SK-N-SH treated with all-trans-retinoic acid at 6 μM for 48 hours (cell line): ENCODE measurements around the gene CD274.

Experiments used
- ATAC-seq: fragments of 200-7000 bp; cut with Tn5 transposase; 3 replicates; pipeline ENCODE4 v1.9.1; 2020; ENCODE audit warnings: mild to moderate bottlenecking, moderate library complexity
- ARNTL ChIP-seq: fragments of 450-650 bp; formaldehyde crosslinking; IDR thresholded peaks from 2 replicates; pipeline ENCODE4 v1.5.0; 2020; ENCODE audit warnings: low read depth, mild to moderate bottlenecking, moderate library complexity, borderline replicate concordance
- BACH2 ChIP-seq: fragments of 250-450 bp; sonication (Bioruptor Pico); IDR thresholded peaks from 2 replicates; pipeline ENCODE4 v1.9.0; 2021; ENCODE audit warnings: mild to moderate bottlenecking, borderline replicate concordance
- CSDC2 ChIP-seq: fragments of 250-450 bp; sonication (Bioruptor Pico); IDR thresholded peaks from 2 replicates; pipeline ENCODE4 v1.5.0; 2020; ENCODE audit warnings: mild to moderate bottlenecking, moderate library complexity
- ESRRG ChIP-seq: fragments of 250-450 bp; sonication (Bioruptor Pico); IDR thresholded peaks from 2 replicates; pipeline ENCODE4 v1.6.1; 2021; ENCODE audit warnings: mild to moderate bottlenecking
- GLIS3 ChIP-seq: fragments of 250-450 bp; sonication (Bioruptor Pico); IDR thresholded peaks from 2 replicates; pipeline ENCODE4 v1.5.0; 2020; ENCODE audit warnings: mild to moderate bottlenecking, moderate library complexity
- OSR1 ChIP-seq: fragments of 250-450 bp; sonication (Bioruptor Pico); IDR thresholded peaks from 2 replicates; pipeline ENCODE4 v1.8.0; 2022; ENCODE audit warnings: moderate library complexity, mild to moderate bottlenecking, inconsistent platforms
- PPARA ChIP-seq: fragments of 250-450 bp; sonication (Bioruptor Pico); IDR thresholded peaks from 2 replicates; pipeline ENCODE4 v1.5.0; 2020; ENCODE audit warnings: mild to moderate bottlenecking, borderline replicate concordance
- RARB ChIP-seq: fragments of 250-450 bp; sonication (Bioruptor Pico); IDR thresholded peaks from 2 replicates; pipeline ENCODE4 v1.8.0; 2021; ENCODE audit warnings: mild to moderate bottlenecking, moderate library complexity
- SNAI2 ChIP-seq: fragments of 250-450 bp; sonication (Bioruptor Pico); IDR thresholded peaks from 2 replicates; pipeline ENCODE4 v1.5.0; 2020; ENCODE audit warnings: mild to moderate bottlenecking, moderate library complexity
- TOX ChIP-seq: fragments of 250-450 bp; sonication (Bioruptor Pico); IDR thresholded peaks from 2 replicates; pipeline ENCODE4 v1.8.0; 2021; ENCODE audit warnings: mild to moderate bottlenecking, moderate library complexity, borderline replicate concordance
- ZC3H10 ChIP-seq: fragments of 250-450 bp; sonication (Bioruptor Pico); IDR thresholded peaks from 2 replicates; pipeline ENCODE4 v1.5.1; 2021; ENCODE audit warnings: mild to moderate bottlenecking, moderate library complexity
- ZFP3 ChIP-seq: fragments of 250-450 bp; sonication (Bioruptor Pico); IDR thresholded peaks from 2 replicates; pipeline ENCODE4 v1.5.0; 2020; ENCODE audit warnings: mild to moderate bottlenecking, moderate library complexity
- ZFP30 ChIP-seq: fragments of 450-650 bp; formaldehyde crosslinking; IDR thresholded peaks from 2 replicates; pipeline ENCODE4 v1.5.0; 2022; ENCODE audit warnings: mild to moderate bottlenecking, moderate library complexity
- ZNF565 ChIP-seq: fragments of 450-650 bp; formaldehyde crosslinking; conservative IDR thresholded peaks from 2 replicates; pipeline ENCODE4 v1.5.0; 2020; ENCODE audit warnings: low read depth, mild to moderate bottlenecking, moderate library complexity
- ZNF70 ChIP-seq: fragments of 450-650 bp; formaldehyde crosslinking; IDR thresholded peaks from 2 replicates; pipeline ENCODE4 v1.5.0; 2020; ENCODE audit warnings: mild to moderate bottlenecking, moderate library complexity
- ZNF8 ChIP-seq: fragments of 450-650 bp; formaldehyde crosslinking; IDR thresholded peaks from 2 replicates; pipeline ENCODE4 v1.5.0; 2020; ENCODE audit warnings: mild to moderate bottlenecking, moderate library complexity
- TF ChIP-seq, protein P1 (sequence below): fragments of 250-450 bp; sonication (Bioruptor Pico); IDR thresholded peaks from 2 replicates; pipeline ENCODE4 v1.5.1; 2021; ENCODE audit warnings: mild to moderate bottlenecking, moderate library complexity
- TF ChIP-seq, protein P2 (sequence below): fragments of 250-450 bp; sonication (Bioruptor Pico); IDR thresholded peaks from 2 replicates; pipeline ENCODE4 v1.8.0; 2020; ENCODE audit warnings: mild to moderate bottlenecking, moderate library complexity, borderline replicate concordance
- TF ChIP-seq, protein P3 (sequence below): fragments of 250-450 bp; sonication (Bioruptor Pico); IDR thresholded peaks from 2 replicates; pipeline ENCODE4 v1.8.0; 2021; ENCODE audit warnings: low read depth, mild to moderate bottlenecking, moderate library complexity, borderline replicate concordance
- TF ChIP-seq, protein P4 (sequence below): fragments of 250-450 bp; sonication (Bioruptor Pico); IDR thresholded peaks from 2 replicates; pipeline ENCODE4 v1.5.0; 2020; ENCODE audit warnings: mild to moderate bottlenecking, moderate library complexity
- TF ChIP-seq, protein P5 (sequence below): fragments of 250-450 bp; sonication (Bioruptor Pico); IDR thresholded peaks from 2 replicates; pipeline ENCODE4 v1.5.1; 2020; ENCODE audit warnings: low read depth, mild to moderate bottlenecking, moderate library complexity

CD274 gene

GRCh38 chr9:5514617-5515260 lies 64.4 kb downstream of the CD274 start:
- no peak for ATAC-seq
- TF ChIP-seq RARB (CRISPR knock-in tag) (no peak), PPARA (CRISPR knock-in tag) (no peak)
- TF ChIP-seq, protein P1, sequence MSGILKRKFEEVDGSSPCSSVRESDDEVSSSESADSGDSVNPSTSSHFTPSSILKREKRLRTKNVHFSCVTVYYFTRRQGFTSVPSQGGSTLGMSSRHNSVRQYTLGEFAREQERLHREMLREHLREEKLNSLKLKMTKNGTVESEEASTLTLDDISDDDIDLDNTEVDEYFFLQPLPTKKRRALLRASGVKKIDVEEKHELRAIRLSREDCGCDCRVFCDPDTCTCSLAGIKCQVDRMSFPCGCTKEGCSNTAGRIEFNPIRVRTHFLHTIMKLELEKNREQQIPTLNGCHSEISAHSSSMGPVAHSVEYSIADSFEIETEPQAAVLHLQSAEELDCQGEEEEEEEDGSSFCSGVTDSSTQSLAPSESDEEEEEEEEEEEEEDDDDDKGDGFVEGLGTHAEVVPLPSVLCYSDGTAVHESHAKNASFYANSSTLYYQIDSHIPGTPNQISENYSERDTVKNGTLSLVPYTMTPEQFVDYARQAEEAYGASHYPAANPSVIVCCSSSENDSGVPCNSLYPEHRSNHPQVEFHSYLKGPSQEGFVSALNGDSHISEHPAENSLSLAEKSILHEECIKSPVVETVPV (CRISPR knock-in tag): no peak

DNA sequence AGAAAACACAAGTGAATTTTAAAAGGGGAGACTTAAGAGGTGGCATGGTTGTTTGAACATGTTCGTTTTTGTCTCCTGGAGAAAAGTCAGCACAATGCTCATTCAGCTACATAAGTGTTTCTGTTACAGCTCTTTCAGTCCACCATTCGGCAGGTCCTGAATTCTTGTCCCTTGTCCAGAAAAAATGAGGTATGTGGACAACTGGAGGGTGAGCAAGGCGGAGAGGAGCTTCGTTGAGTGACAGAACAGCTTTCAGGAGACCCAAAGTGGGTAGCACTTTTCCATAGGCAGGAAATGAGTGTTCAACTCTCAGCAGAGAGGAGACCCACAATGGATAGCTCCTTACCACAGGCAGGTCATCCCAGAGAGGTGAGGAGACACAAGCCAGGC lies 64.9 kb downstream of the CD274 start:
- no peak for ATAC-seq
- no peak for TF ChIP-seq PPARA (CRISPR knock-in tag)
- TF ChIP-seq ZNF8 (CRISPR knock-in tag): no peak
- no peak for TF ChIP-seq ZNF565 (CRISPR knock-in tag)
- TF ChIP-seq CSDC2 (CRISPR knock-in tag): no peak
- TF ChIP-seq GLIS3 (CRISPR knock-in tag): no peak
- TF ChIP-seq ZNF70 (CRISPR knock-in tag): no peak
- no peak for TF ChIP-seq ZFP30 (CRISPR knock-in tag)
- TF ChIP-seq ZFP3: no peak
- no peak for TF ChIP-seq BACH2
- no peak for TF ChIP-seq ZC3H10 (CRISPR knock-in tag)
- TF ChIP-seq, protein P2, sequence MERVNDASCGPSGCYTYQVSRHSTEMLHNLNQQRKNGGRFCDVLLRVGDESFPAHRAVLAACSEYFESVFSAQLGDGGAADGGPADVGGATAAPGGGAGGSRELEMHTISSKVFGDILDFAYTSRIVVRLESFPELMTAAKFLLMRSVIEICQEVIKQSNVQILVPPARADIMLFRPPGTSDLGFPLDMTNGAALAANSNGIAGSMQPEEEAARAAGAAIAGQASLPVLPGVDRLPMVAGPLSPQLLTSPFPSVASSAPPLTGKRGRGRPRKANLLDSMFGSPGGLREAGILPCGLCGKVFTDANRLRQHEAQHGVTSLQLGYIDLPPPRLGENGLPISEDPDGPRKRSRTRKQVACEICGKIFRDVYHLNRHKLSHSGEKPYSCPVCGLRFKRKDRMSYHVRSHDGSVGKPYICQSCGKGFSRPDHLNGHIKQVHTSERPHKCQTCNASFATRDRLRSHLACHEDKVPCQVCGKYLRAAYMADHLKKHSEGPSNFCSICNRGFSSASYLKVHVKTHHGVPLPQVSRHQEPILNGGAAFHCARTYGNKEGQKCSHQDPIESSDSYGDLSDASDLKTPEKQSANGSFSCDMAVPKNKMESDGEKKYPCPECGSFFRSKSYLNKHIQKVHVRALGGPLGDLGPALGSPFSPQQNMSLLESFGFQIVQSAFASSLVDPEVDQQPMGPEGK (CRISPR knock-in tag): no peak
- no peak for TF ChIP-seq RARB (CRISPR knock-in tag)
- no peak for TF ChIP-seq ARNTL (CRISPR knock-in tag)
- no peak for TF ChIP-seq TOX (CRISPR knock-in tag)
- TF ChIP-seq ESRRG (CRISPR knock-in tag): no peak
- TF ChIP-seq, protein P3, sequence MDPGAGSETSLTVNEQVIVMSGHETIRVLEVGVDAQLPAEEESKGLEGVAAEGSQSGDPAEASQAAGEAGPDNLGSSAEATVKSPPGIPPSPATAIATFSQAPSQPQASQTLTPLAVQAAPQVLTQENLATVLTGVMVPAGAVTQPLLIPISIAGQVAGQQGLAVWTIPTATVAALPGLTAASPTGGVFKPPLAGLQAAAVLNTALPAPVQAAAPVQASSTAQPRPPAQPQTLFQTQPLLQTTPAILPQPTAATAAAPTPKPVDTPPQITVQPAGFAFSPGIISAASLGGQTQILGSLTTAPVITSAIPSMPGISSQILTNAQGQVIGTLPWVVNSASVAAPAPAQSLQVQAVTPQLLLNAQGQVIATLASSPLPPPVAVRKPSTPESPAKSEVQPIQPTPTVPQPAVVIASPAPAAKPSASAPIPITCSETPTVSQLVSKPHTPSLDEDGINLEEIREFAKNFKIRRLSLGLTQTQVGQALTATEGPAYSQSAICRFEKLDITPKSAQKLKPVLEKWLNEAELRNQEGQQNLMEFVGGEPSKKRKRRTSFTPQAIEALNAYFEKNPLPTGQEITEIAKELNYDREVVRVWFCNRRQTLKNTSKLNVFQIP (CRISPR knock-in tag): no peak
- TF ChIP-seq OSR1 (CRISPR knock-in tag): no peak
- TF ChIP-seq, protein P4, sequence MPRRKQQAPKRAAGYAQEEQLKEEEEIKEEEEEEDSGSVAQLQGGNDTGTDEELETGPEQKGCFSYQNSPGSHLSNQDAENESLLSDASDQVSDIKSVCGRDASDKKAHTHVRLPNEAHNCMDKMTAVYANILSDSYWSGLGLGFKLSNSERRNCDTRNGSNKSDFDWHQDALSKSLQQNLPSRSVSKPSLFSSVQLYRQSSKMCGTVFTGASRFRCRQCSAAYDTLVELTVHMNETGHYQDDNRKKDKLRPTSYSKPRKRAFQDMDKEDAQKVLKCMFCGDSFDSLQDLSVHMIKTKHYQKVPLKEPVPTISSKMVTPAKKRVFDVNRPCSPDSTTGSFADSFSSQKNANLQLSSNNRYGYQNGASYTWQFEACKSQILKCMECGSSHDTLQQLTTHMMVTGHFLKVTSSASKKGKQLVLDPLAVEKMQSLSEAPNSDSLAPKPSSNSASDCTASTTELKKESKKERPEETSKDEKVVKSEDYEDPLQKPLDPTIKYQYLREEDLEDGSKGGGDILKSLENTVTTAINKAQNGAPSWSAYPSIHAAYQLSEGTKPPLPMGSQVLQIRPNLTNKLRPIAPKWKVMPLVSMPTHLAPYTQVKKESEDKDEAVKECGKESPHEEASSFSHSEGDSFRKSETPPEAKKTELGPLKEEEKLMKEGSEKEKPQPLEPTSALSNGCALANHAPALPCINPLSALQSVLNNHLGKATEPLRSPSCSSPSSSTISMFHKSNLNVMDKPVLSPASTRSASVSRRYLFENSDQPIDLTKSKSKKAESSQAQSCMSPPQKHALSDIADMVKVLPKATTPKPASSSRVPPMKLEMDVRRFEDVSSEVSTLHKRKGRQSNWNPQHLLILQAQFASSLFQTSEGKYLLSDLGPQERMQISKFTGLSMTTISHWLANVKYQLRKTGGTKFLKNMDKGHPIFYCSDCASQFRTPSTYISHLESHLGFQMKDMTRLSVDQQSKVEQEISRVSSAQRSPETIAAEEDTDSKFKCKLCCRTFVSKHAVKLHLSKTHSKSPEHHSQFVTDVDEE (CRISPR knock-in tag): no peak
- TF ChIP-seq, protein P5, sequence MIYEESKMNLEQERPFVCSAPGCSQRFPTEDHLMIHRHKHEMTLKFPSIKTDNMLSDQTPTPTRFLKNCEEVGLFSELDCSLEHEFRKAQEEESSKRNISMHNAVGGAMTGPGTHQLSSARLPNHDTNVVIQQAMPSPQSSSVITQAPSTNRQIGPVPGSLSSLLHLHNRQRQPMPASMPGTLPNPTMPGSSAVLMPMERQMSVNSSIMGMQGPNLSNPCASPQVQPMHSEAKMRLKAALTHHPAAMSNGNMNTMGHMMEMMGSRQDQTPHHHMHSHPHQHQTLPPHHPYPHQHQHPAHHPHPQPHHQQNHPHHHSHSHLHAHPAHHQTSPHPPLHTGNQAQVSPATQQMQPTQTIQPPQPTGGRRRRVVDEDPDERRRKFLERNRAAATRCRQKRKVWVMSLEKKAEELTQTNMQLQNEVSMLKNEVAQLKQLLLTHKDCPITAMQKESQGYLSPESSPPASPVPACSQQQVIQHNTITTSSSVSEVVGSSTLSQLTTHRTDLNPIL: no peak
- no peak for TF ChIP-seq SNAI2 (CRISPR knock-in tag)

GRCh38 chr9:5516453-5517220 lies 66.3 kb downstream of the CD274 start:
- ATAC-seq: no peak
- no peak for TF ChIP-seq ZNF70 (CRISPR knock-in tag)
- TF ChIP-seq, protein P2 (CRISPR knock-in tag): no peak
- TF ChIP-seq, protein P1 (CRISPR knock-in tag): no peak
- TF ChIP-seq PPARA (CRISPR knock-in tag): no peak
- TF ChIP-seq ARNTL (CRISPR knock-in tag): no peak
- no peak for TF ChIP-seq CSDC2 (CRISPR knock-in tag)
- TF ChIP-seq ZFP3: no peak
- no peak for TF ChIP-seq SNAI2 (CRISPR knock-in tag)
- TF ChIP-seq ZC3H10 (CRISPR knock-in tag): no peak
- no peak for TF ChIP-seq BACH2
- TF ChIP-seq TOX (CRISPR knock-in tag): no peak
- TF ChIP-seq, protein P3 (CRISPR knock-in tag): no peak
